ENCODE data around the gene NFKBIZ.

The NFKBIZ gene

GRCh38 chr3:101807888-101808287, 41.4 kb upstream of the NFKBIZ start:
- no peak for DNase-seq (ENCODE audit: low read depth)
- no peak for TF ChIP-seq CTCF (conservative IDR thresholded peaks at IDR 0.05; ENCODE audit: low read depth, low read length)
- no peak overlapping the region for H3K4me3 ChIP-seq (ENCODE audit: low read depth, low read length)

GRCh38 chr3:101809178-101810021, 39.9 kb upstream of the NFKBIZ start:
- peak; percentile 75 for TF ChIP-seq CTCF (conservative IDR thresholded peaks at IDR 0.05; ENCODE audit: low read depth, low read length)
- H3K4me3 ChIP-seq (ENCODE audit: low read depth, low read length) = no peak overlapping the region
- peak; percentile 77 for DNase-seq (ENCODE audit: low read depth)

- DNase-seq (ENCODE audit: low read depth) = no peak
- H3K4me3 ChIP-seq (ENCODE audit: low read depth, low read length) = no peak overlapping the region
- no peak for TF ChIP-seq CTCF (conservative IDR thresholded peaks at IDR 0.05; ENCODE audit: low read depth, low read length)
Measured at GRCh38 chr3:101810022-101810418, 39.3 kb upstream of the NFKBIZ start.

DNA sequence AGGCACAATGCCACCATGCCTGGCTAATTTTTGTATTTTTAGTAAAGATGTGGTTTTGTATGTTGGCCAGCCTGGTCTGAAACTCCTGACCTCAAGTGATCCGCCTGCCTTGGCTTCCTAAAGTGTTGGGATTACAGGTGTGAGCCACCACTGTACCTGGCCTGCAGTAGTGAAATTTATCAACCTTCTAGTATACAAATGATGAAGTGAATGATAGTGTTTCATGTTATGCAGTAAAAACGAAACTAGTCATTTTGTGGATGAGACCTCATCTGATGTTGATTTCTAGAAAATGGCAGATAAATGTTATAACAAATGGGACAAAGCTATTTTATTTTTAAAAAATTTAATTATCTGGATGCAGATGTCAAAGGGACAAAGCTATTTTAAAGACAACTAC, 37.4 kb upstream of the NFKBIZ start:
- no peak for DNase-seq (ENCODE audit: low read depth)
- TF ChIP-seq CTCF (conservative IDR thresholded peaks at IDR 0.05; ENCODE audit: low read depth, low read length) = no peak
- no peak overlapping the region for H3K4me3 ChIP-seq (ENCODE audit: low read depth, low read length)

- no peak for DNase-seq (ENCODE audit: low read depth)
- TF ChIP-seq CTCF (conservative IDR thresholded peaks at IDR 0.05; ENCODE audit: low read depth, low read length) = no peak
- no peak overlapping the region for H3K4me3 ChIP-seq (ENCODE audit: low read depth, low read length)
Measured at GRCh38 chr3:101812895-101813294, 36.4 kb upstream of the NFKBIZ start.

DNA sequence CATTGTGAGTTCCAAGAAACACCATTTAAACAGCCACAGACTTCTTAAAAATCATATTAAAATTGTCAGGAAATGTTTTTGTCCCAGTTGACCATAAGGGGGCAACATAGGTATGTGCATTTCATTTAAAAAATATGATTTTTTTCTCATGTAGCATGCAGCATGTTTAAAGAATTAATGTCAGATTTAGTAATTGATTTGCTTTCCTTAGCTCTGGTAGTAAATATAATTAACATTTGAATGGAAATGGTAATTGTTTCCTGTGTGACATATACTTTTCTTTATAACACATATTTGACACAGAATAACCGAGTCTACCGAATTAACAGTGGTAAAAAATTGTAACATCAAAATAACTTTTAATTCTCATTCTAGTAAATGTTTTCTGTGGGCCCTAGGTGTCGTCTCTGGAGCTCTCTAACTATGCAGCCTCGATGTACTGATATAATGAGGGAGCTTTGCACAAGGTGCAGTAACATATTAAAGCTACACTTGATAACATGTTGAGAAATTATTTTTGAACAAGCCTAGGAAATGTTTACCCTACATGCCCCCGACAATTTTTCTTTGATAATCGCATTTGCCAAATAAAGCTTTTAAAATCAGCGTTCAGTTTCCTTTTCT, 35.4 kb upstream of the NFKBIZ start:
- DNase-seq (ENCODE audit: low read depth) = peak; percentile 65

More for the DNA sequence above, 35.4 kb upstream of the NFKBIZ start:
- peak; percentile 55 for TF ChIP-seq CTCF (conservative IDR thresholded peaks at IDR 0.05; ENCODE audit: low read depth, low read length)
- H3K4me3 ChIP-seq (ENCODE audit: low read depth, low read length) = no peak overlapping the region
